SH-SY5Y (cell line): ENCODE results near the gene CNN3.

Experiments used
- GATA2 ChIP-seq: IDR thresholded peaks from 2 replicates; pipeline ENCODE4 v1.6.1; 2011; ENCODE audit warnings: mild to moderate bottlenecking, low read depth, low read length
- GATA3 ChIP-seq: IDR thresholded peaks from 2 replicates; pipeline ENCODE4 v1.6.1; 2011; ENCODE audit warnings: low read depth, mild to moderate bottlenecking, low read length, moderate library complexity

DNA sequence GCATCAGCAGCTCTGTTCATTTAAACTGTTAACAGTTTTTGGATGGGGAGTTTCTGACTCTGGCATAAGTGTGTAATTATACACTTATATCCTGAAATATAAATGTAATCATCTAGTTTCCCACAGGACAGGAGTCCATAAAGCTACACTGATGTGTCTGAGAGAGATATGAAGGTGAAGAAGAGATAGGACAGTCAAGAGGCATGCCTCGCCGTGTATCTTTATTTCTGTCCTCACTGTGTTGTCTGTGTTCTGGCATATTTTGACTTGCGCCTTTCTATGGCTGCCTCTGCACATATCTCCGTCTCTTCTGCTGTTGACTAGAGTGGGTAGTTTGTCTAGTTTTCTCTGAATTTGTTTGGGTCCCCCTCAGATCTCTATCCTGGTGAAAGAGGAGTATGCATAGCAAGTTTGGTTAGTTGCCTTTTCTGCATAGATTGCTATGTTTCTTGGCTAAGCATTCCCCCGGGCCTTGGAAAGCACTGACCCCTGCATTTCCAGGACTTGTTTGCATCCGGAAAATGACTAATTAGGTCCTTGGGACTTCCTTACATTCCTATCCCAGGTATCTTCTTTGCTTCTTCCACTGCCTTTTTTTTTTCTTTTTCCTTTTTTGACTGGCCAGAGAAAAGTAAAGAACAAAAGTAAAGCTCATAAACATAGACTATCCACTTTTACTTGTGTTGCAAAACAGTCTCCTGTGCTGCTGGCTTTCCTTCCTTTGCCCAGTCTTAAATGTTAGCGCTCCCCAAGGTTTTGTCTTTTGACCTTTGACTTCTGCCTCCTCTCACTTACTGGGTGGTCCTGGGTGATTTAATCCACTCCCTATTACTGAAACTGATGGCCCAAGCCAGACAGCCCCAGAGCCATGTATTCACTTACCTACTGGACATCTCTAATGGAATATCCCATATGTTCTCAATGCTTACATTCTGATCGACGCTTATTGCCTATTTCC is 27.6 kb upstream of the CNN3 start:
- no peak for TF ChIP-seq GATA2
- no peak for TF ChIP-seq GATA3
